HEK293T (cell line): Measurements from ENCODE around the gene CA12.

ENCODE experiments used
- ELF4 ChIP-seq: fragments of 450-650 bp; IDR thresholded peaks from 2 replicates; pipeline ENCODE4 v1.6.1; 2017; ENCODE audit warnings: antibody characterized with exemption
- FOXK2 ChIP-seq: fragments of 450-650 bp; IDR thresholded peaks from 2 replicates; pipeline ENCODE4 v1.6.1; 2016; ENCODE audit warnings: mild to moderate bottlenecking
- FOXM1 ChIP-seq: fragments of 450-650 bp; IDR thresholded peaks from 2 replicates; pipeline ENCODE4 v1.6.1; 2017; ENCODE audit warnings: mild to moderate bottlenecking, borderline replicate concordance
- NFRKB ChIP-seq: fragments of 450-650 bp; IDR thresholded peaks from 2 replicates; pipeline ENCODE4 v1.6.1; 2016; ENCODE audit warnings: mild to moderate bottlenecking, moderate library complexity
- SP1 ChIP-seq: fragments of 450-650 bp; IDR thresholded peaks from 2 replicates; pipeline ENCODE4 v1.6.1; 2017

DNA sequence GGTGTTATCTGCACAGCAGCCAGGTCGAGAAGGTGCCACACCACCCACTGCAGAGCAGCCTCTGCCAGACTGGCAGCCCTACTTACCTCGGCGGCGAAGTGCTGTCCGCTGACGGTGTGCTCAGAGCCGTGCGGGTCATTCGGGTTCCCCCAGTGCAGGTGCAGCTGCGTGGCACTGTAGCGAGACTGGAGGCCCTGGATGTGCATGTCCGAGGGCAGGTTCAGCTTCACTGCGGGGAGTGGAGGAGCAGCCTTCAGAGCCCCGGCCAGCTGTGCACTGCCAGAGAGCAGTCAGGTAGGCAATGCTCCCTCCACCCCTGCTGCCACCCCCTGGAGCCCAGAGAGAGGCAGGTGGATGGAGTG, 36.3 kb downstream of the CA12 start:
- TF ChIP-seq ELF4 (no peak), NFRKB (no peak), FOXK2 (no peak), FOXM1 (no peak), SP1 (no peak)
